ENCODE data around the gene TEAD1. TPM values are rescaled to one million over a fixed set of nuclear protein-coding genes. Genes with fewer than 3 reads are reported as not detected.

TEAD1 gene
- total and polyA plus RNA-seq, 9 donors, result 20.0 to 84.1 (median 67.6) TPM

DNA sequence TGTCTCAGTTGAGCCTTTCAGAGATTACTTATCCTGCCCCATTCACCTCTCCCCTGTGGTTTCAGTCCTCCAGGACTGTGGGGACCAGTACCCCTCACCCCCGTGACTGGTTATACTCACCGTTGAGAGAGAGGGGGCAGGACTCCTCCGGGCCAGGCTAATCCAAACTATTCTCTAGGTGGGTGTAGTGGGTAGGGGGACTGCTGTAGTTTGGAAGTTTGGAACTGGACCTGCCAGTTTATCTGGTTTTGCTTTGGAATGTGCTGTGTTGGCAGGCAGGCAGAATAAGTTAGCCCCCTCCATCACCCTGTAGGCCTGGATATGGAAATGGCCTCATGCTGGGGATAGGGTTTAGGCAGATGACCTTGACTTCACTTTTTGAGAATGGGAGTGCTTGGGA lies 13.5 kb downstream of the TEAD1 start:
- Histone ChIP-seq H3K4me1 (ENCODE audit: insufficient read depth) (peaks cover 24% of the 10 kb centered on the region), H3K27ac (no peak overlapping the region)

DNA sequence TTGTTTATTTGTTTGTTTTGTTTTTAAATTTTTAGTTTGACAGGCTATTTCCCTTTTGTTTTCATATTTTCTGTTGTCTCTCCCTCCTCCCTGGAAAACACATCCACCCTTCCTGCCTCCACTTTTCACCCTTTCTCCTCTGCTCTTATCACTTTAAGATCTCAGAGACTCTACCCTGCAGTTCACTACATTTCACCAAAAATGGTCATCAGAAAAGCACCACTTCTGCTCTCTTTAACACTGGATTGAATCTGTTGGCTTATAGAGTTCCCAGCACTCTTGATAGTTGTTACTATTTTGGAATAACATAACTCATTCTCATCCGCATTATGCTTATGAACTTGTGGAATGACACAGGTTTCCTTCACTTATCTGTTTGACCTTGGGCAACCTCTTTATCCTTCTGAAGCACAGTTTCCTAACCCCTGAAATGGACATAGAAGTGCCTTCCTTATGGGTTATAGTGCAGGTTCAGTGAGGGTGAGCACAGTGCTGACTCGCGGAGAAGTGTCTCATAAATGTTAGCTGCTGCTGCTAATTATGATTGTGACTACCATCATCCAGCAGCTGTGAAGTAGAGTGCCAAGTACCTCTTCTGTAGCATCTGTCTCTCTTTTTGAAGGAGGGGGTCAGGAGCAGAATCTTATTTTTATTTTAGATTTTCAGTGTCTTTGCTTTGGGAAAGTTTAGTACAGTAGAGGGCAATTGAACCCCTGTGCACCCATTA lies 15.0 kb downstream of the TEAD1 start:
- TF ChIP-seq POLR2A (IDR thresholded peaks at IDR 0.05) (no peak), CTCF (IDR thresholded peaks at IDR 0.05) (no peak), EP300 (IDR thresholded peaks at IDR 0.05) (no peak)
- DNase-seq, result no peak
- H3K27ac ChIP-seq, result no peak overlapping the region
- peaks cover 25% of the 10 kb centered on the region for H3K4me1 ChIP-seq (ENCODE audit: insufficient read depth)
- intact Hi-C loops (cut with DNase I), result loop anchor here in 1 of 4 donors (10.0 kb wide), 1 partner anchor 126 kb away; no protein-coding TSS in a partner anchor
- no peak overlapping the region for H3K4me3 ChIP-seq
- H3K27me3 ChIP-seq, result no peaks in the 10 kb centered on the region
- H3K36me3 ChIP-seq, result no peaks in the 10 kb centered on the region
- 31 to 72% (median 47%) methylated on average over 3 of the region's 3 CpGs for WGBS, 3 donors
- no peaks in the 10 kb centered on the region for H3K9me3 ChIP-seq

More for the DNA sequence above, 13.5 kb downstream of the TEAD1 start:
- H3K36me3 ChIP-seq, result no peaks in the 10 kb centered on the region
- 56 to 77% (median 69%) methylated on average over 3 of the region's 3 CpGs for WGBS, 3 donors
- H3K27me3 ChIP-seq, result no peaks in the 10 kb centered on the region
- H3K9me3 ChIP-seq, result no peaks in the 10 kb centered on the region
- intact Hi-C loops (cut with DNase I), result loop anchor here in 1 of 4 donors (10.0 kb wide), 1 partner anchor 127 kb away; no protein-coding TSS in a partner anchor
- no peak for TF ChIP-seq CTCF (IDR thresholded peaks at IDR 0.05)
- no peak for TF ChIP-seq POLR2A (IDR thresholded peaks at IDR 0.05)
- no peak for TF ChIP-seq EP300 (IDR thresholded peaks at IDR 0.05)
- no peak for DNase-seq
- no peak overlapping the region for H3K4me3 ChIP-seq

GRCh38 chr11:12690663-12691062 lies 16.4 kb downstream of the TEAD1 start:
- H3K4me1 ChIP-seq (ENCODE audit: insufficient read depth), result peaks cover 27% of the 10 kb centered on the region
- no peaks in the 10 kb centered on the region for H3K36me3 ChIP-seq
- H3K27me3 ChIP-seq, result no peaks in the 10 kb centered on the region
- no peak overlapping the region for H3K27ac ChIP-seq
- intact Hi-C loops (cut with DNase I), result no loop called here
- TF ChIP-seq EP300 (IDR thresholded peaks at IDR 0.05) (no peak), CTCF (IDR thresholded peaks at IDR 0.05) (no peak), POLR2A (IDR thresholded peaks at IDR 0.05) (no peak)
- no peaks in the 10 kb centered on the region for H3K9me3 ChIP-seq
- WGBS, 3 donors, result 95 to 96% (median 95%) methylated on average over 8 of the region's 8 CpGs
- H3K4me3 ChIP-seq, result no peak overlapping the region
- DNase-seq, result no peak

- Histone ChIP-seq H3K4me3 (no peak overlapping the region), H3K4me1 (ENCODE audit: insufficient read depth) (peaks cover 32% of the 10 kb centered on the region), H3K36me3 (no peaks in the 10 kb centered on the region), H3K27me3 (no peaks in the 10 kb centered on the region), H3K27ac (peak overlapping the region in 1 of 2 donors; percentile 87), H3K9me3 (no peaks in the 10 kb centered on the region)
- no peak for DNase-seq
- WGBS, 3 donors, result 80 to 85% (median 83%) methylated on average over 4 of the region's 4 CpGs
- TF ChIP-seq POLR2A (IDR thresholded peaks at IDR 0.05) (no peak), EP300 (IDR thresholded peaks at IDR 0.05) (no peak), CTCF (IDR thresholded peaks at IDR 0.05) (no peak)
- intact Hi-C loops (cut with DNase I), result no loop called here
Observed at GRCh38 chr11:12691473-12691872, 17.3 kb downstream of the TEAD1 start.
